Loucy (cell line): Measurements from ENCODE around the gene VPS13D.
"Not testable (repeated sequence)": the region's sequence is repeated elsewhere in the genome, so short reads cannot be mapped to it uniquely, and the experiment has no call there.

Experiments used
- H2AFZ ChIP-seq: fragments of 200-600 bp; sonication (generic); 2 replicates; pipeline ENCODE4 v1.6.0; 2016; ENCODE audit warnings: antibody characterized with exemption, mild to moderate bottlenecking, low read length, moderate library complexity
- H3F3A ChIP-seq: fragments of 200-600 bp; 2 replicates; pipeline ENCODE4 v1.6.0; 2016; ENCODE audit warnings: antibody characterized with exemption, low read depth, mild to moderate bottlenecking
- H3K27me3 ChIP-seq: fragments of 200-600 bp; sonication (generic); 2 replicates; pipeline ENCODE4 v1.6.1; 2014; ENCODE audit warnings: low read length, mild to moderate bottlenecking; ENCODE audit not compliant: insufficient read depth, poor library complexity, severe bottlenecking
- H3K36me3 ChIP-seq: fragments of 200-600 bp; sonication (generic); 2 replicates; pipeline ENCODE4 v1.6.1; 2016; ENCODE audit warnings: low read length; ENCODE audit not compliant: insufficient read depth
- H3K4me1 ChIP-seq: fragments of 200-600 bp; sonication (generic); 2 replicates; pipeline ENCODE4 v1.5.1; 2014; ENCODE audit warnings: low read length, mild to moderate bottlenecking; ENCODE audit not compliant: insufficient read depth, poor library complexity, severe bottlenecking
- H3K4me2 ChIP-seq: fragments of 200-600 bp; sonication (generic); 2 replicates; pipeline ENCODE4 v1.6.0; 2014; ENCODE audit warnings: antibody characterized with exemption, low read length, low read depth, mild to moderate bottlenecking; ENCODE audit not compliant: poor library complexity, severe bottlenecking
- H3K4me3 ChIP-seq: fragments of 200-600 bp; sonication (generic); 2 replicates; pipeline ENCODE4 v1.5.1; 2014; ENCODE audit warnings: low read length, mild to moderate bottlenecking, mixed read lengths; ENCODE audit not compliant: poor library complexity, severe bottlenecking
- H3K79me2 ChIP-seq: fragments of 200-600 bp; sonication (generic); 2 replicates; pipeline ENCODE4 v1.6.1; 2014; ENCODE audit warnings: low read length; ENCODE audit not compliant: insufficient read depth
- H3K9ac ChIP-seq: fragments of 200-600 bp; sonication (generic); 2 replicates; pipeline ENCODE4 v1.6.0; 2014; ENCODE audit warnings: mild to moderate bottlenecking, low read depth, low read length, moderate library complexity; ENCODE audit not compliant: poor library complexity, severe bottlenecking
- H3K9me2 ChIP-seq: fragments of 200-600 bp; sonication (generic); replicated peaks from 2 replicates; pipeline ENCODE4 v1.6.1; 2016; ENCODE audit warnings: low read depth, low read length, mixed read lengths
- H3K9me3 ChIP-seq: fragments of 200-600 bp; sonication (generic); 2 replicates; pipeline ENCODE4 v1.6.1; 2014; ENCODE audit warnings: mild to moderate bottlenecking, antibody characterized with exemption, low read length, low read depth; ENCODE audit not compliant: insufficient read depth
- H4K20me1 ChIP-seq: fragments of 200-600 bp; sonication (generic); 2 replicates; pipeline ENCODE4 v1.6.0; 2014; ENCODE audit warnings: antibody characterized with exemption, low read length, mild to moderate bottlenecking; ENCODE audit not compliant: insufficient read depth, poor library complexity, severe bottlenecking
- EZH2phosphoT487 ChIP-seq: fragments of 200-600 bp; IDR thresholded peaks from 2 replicates; pipeline ENCODE4 v1.6.1; 2018; ENCODE audit warnings: antibody characterized with exemption, mild to moderate bottlenecking, moderate library complexity, borderline replicate concordance
- TF ChIP-seq, protein P1 (sequence below): fragments of 200-600 bp; sonication (generic); conservative IDR thresholded peaks from 2 replicates; pipeline ENCODE4 v1.5.1; 2014; ENCODE audit warnings: mild to moderate bottlenecking, antibody characterized with exemption, low read length

VPS13D gene

DNA sequence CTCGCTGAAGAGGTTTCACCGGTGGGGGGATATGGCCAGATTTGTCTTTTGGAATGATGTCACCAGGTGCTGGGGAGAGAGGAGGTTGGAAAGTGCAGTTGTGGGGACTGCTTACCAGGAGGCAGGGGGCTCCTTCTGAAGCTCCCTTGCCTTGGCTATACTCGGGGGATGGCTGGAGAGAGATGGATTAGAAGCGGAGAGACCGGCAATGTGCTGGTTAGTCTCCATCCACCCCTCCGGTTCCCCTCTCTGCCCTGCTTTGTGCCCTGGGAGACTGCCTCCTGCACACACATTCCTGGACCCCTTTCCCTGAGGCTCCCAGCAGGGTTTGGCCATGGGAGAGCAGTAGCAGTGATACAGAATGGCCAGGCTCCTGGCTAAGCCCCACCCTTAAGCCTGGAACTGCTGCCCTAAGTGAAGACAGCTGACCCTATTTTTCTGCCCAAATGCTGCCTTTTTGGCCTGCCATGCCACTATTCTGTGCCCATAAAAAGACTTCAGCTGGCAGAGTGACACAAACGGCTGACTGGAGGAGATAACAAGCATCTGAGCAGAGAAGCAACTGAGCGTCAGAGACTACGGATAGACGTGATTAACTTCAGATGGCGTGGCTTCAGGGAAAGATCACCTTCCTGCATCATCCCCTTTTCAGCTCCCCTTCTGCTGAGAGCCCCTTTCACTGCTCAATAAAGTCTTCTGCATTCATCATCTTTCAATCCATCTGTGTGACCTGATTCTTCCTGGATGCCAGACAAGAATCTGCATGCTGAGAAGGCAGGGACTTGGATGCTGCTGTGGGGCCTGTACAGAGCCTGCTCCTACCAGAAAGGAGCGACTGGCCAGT is 14.5 kb upstream of the VPS13D start:
- H3K36me3 ChIP-seq, result no peaks in the 10 kb centered on the region
- H3K4me2 ChIP-seq, result no peak overlapping the region
- H3K9me3 ChIP-seq, result no peaks in the 10 kb centered on the region
- no peak overlapping the region for H2AFZ ChIP-seq
- H4K20me1 ChIP-seq, result no peaks in the 10 kb centered on the region
- H3K9ac ChIP-seq, result no peak overlapping the region
- no peak overlapping the region for H3K4me3 ChIP-seq
- H3K27me3 ChIP-seq, result no peaks in the 10 kb centered on the region
- TF ChIP-seq, protein P1, sequence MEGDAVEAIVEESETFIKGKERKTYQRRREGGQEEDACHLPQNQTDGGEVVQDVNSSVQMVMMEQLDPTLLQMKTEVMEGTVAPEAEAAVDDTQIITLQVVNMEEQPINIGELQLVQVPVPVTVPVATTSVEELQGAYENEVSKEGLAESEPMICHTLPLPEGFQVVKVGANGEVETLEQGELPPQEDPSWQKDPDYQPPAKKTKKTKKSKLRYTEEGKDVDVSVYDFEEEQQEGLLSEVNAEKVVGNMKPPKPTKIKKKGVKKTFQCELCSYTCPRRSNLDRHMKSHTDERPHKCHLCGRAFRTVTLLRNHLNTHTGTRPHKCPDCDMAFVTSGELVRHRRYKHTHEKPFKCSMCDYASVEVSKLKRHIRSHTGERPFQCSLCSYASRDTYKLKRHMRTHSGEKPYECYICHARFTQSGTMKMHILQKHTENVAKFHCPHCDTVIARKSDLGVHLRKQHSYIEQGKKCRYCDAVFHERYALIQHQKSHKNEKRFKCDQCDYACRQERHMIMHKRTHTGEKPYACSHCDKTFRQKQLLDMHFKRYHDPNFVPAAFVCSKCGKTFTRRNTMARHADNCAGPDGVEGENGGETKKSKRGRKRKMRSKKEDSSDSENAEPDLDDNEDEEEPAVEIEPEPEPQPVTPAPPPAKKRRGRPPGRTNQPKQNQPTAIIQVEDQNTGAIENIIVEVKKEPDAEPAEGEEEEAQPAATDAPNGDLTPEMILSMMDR, result no peak
- no peak for TF ChIP-seq EZH2phosphoT487
- H3K9me2 ChIP-seq, result no peaks in the 10 kb centered on the region
- peaks cover 5% of the 10 kb centered on the region for H3K4me1 ChIP-seq
- no peaks in the 10 kb centered on the region for H3F3A ChIP-seq
- H3K79me2 ChIP-seq, result no peaks in the 10 kb centered on the region

DNA sequence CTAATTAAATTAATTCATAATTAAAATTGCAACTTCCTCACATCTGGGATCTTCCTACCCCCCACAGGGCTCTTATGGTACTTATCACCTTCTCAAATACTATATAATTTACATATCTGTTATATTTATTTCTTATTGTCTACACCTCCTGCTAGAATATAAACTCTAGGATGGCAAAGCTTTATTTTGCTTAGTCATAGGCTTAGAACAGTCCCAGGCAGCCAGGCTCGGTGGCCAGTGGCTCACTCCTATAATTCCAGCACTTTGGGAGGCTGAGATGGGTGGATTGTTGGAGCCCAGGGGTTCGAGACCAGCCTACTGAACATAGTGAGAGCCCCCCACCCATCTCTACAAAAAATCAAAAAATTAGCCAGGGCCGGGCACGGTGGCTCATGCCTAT is 10.0 kb upstream of the VPS13D start:
- Histone ChIP-seq H3K9me2 (no peaks in the 10 kb centered on the region), H3K4me2 (no peak overlapping the region), H3K79me2 (no peaks in the 10 kb centered on the region), H3K4me1 (no peaks in the 10 kb centered on the region), H3K9me3 (peaks cover 4% of the 10 kb centered on the region; the same call in 1 of the 2 replicates), H3K4me3 (no peak overlapping the region), H3F3A (no peaks in the 10 kb centered on the region), H4K20me1 (no peaks in the 10 kb centered on the region), H2AFZ (no peak overlapping the region), H3K27me3 (no peaks in the 10 kb centered on the region), H3K9ac (no peak overlapping the region), H3K36me3 (no peaks in the 10 kb centered on the region)
- TF ChIP-seq, protein P1, result no peak
- TF ChIP-seq EZH2phosphoT487, result no peak

DNA sequence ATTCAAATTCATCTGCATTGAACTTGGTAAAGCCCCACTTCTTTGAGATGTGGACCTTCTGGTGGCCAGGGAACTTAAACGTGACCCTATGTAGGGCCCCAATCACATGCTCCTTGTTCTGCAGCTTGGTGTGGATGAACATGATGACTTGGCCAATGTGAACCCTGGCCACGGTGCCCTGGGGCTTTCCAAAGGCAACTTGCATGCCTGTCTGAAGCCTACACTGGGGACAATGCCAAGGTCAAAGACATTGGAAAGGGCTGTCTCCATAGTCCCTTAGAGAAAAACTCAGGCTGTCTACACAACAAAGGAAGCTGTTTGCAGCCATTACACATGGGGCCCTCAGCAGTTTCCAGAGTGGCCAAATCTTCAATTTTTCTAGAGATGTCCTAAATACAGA is 8.9 kb upstream of the VPS13D start:
- no peaks in the 10 kb centered on the region for H4K20me1 ChIP-seq
- no peak overlapping the region for H2AFZ ChIP-seq
- H3K9ac ChIP-seq, result no peak overlapping the region
- H3K9me3 ChIP-seq, result peaks cover 4% of the 10 kb centered on the region; the same call in 1 of the 2 replicates
- H3K79me2 ChIP-seq, result no peaks in the 10 kb centered on the region
- H3K4me3 ChIP-seq, result no peak overlapping the region
- H3K9me2 ChIP-seq, result no peaks in the 10 kb centered on the region
- no peak overlapping the region for H3K4me2 ChIP-seq
- no peak for TF ChIP-seq EZH2phosphoT487
- TF ChIP-seq, protein P1, result no peak
- no peaks in the 10 kb centered on the region for H3K4me1 ChIP-seq
- no peaks in the 10 kb centered on the region for H3F3A ChIP-seq
- no peaks in the 10 kb centered on the region for H3K36me3 ChIP-seq
- no peaks in the 10 kb centered on the region for H3K27me3 ChIP-seq

DNA sequence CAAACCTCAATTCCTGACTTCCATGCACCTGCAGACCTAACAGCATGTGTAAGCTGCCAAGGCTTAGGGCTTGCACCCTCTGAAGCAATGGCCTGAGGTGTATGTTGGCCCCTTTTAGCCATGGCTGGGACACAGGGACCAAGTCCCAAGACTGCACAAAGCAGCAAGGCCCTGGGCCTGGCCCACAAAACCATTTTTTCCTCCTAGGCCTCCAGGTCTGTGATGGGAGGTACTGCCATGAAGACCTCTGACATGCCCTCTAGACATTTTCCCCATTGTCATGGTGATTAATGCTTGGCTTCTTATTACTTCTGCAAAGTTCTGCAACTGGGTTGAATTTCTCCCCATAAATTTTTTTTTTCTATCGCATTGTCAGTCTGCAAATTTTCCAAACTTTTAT is 7.1 kb upstream of the VPS13D start:
- not testable (repeated sequence) for H3K9me2 ChIP-seq, H3K9me3 ChIP-seq, H3K4me2 ChIP-seq, H3K36me3 ChIP-seq, H3F3A ChIP-seq, H3K9ac ChIP-seq, H3K27me3 ChIP-seq, H4K20me1 ChIP-seq, H3K4me1 ChIP-seq, H3K79me2 ChIP-seq, H3K4me3 ChIP-seq, H2AFZ ChIP-seq

DNA sequence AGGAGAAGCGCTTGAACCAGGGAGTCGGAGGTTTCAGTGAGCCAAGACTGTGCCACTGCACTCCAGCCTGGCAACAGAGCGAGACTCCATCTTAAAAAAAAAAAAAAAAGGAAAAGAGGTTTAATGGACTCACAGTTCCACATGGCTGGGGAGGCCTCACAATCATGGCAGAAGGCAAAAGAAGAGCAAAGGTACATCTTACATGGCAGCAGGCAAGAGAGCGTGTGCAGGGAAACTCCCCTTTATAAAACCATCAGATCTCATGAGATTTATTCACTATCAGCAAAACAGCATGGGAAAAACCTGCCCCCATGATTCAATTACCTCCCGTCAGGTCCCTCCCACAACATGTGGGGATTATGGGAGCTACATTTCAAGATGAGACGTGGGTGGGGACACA is 5.7 kb upstream of the VPS13D start:
- not testable (repeated sequence) for H3K9ac ChIP-seq, H3K79me2 ChIP-seq, H3K9me2 ChIP-seq, H3F3A ChIP-seq, H2AFZ ChIP-seq, H3K4me1 ChIP-seq, H3K27me3 ChIP-seq, H3K9me3 ChIP-seq, H3K36me3 ChIP-seq, H3K4me2 ChIP-seq, H4K20me1 ChIP-seq, H3K4me3 ChIP-seq
